ENCODE results near the gene ZNF764. TPM values are rescaled to one million over a fixed set of nuclear protein-coding genes. Genes with fewer than 3 reads are reported as not detected.

ZNF764 gene
- total RNA-seq, 1 donor from 2014 or later = 4.1 TPM

Other genes starting within 250 kb of the ZNF764 start
- 20.9 TPM for gene CD2BP2, start 203.1 kb downstream of the ZNF764 start, total RNA-seq (ENCODE audit: insufficient read depth, low replicate concordance)
- 35.6 TPM for gene TBC1D10B, start 187.9 kb downstream of the ZNF764 start, total RNA-seq (ENCODE audit: insufficient read depth, low replicate concordance)
- gene MYL11, start 183.6 kb downstream of the ZNF764 start, total RNA-seq (ENCODE audit: insufficient read depth, low replicate concordance) = not detected
- 8.9 TPM for gene SEPTIN1, start 175.8 kb downstream of the ZNF764 start, total RNA-seq (ENCODE audit: insufficient read depth, low replicate concordance)
- 14.2 TPM for gene ZNF48, start 163.0 kb downstream of the ZNF764 start, total RNA-seq (ENCODE audit: insufficient read depth, low replicate concordance)
- gene ZNF771, start 150.8 kb downstream of the ZNF764 start, total RNA-seq (ENCODE audit: insufficient read depth, low replicate concordance) = 12.0 TPM
- gene DCTPP1, start 128.3 kb downstream of the ZNF764 start, total RNA-seq (ENCODE audit: insufficient read depth, low replicate concordance) = 10.1 TPM
- gene SEPHS2, start 112.5 kb downstream of the ZNF764 start, total RNA-seq (ENCODE audit: insufficient read depth, low replicate concordance) = 6.3 TPM
- gene ITGAL, start 85.6 kb downstream of the ZNF764 start, total RNA-seq (ENCODE audit: insufficient read depth, low replicate concordance) = 3.1 TPM
- 14.7 TPM for gene ZNF768, start 31.8 kb downstream of the ZNF764 start, total RNA-seq (ENCODE audit: insufficient read depth, low replicate concordance)
- 5.5 TPM for gene ZNF747, start 23.5 kb downstream of the ZNF764 start, total RNA-seq (ENCODE audit: insufficient read depth, low replicate concordance)
- 5.1 TPM for gene ZNF688, start 13.3 kb upstream of the ZNF764 start, total RNA-seq (ENCODE audit: insufficient read depth, low replicate concordance)
- 17.3 TPM for gene ZNF785, start 27.3 kb upstream of the ZNF764 start, total RNA-seq (ENCODE audit: insufficient read depth, low replicate concordance)
- 8.2 TPM for gene ZNF689, start 52.0 kb upstream of the ZNF764 start, total RNA-seq (ENCODE audit: insufficient read depth, low replicate concordance)
- 0.96 TPM for gene PRR14, start 92.6 kb upstream of the ZNF764 start, total RNA-seq (ENCODE audit: insufficient read depth, low replicate concordance)
- 13.5 TPM for gene FBRS, start 100.1 kb upstream of the ZNF764 start, total RNA-seq (ENCODE audit: insufficient read depth, low replicate concordance)
- gene SRCAP, start 140.8 kb upstream of the ZNF764 start, total RNA-seq (ENCODE audit: insufficient read depth, low replicate concordance) = 22.6 TPM
- 5.5 TPM for gene PHKG2, start 190.1 kb upstream of the ZNF764 start, total RNA-seq (ENCODE audit: insufficient read depth, low replicate concordance)
- not detected for gene CFAP119, start 203.7 kb upstream of the ZNF764 start, total RNA-seq (ENCODE audit: insufficient read depth, low replicate concordance)
- gene RNF40, start 203.9 kb upstream of the ZNF764 start, total RNA-seq (ENCODE audit: insufficient read depth, low replicate concordance) = 28.6 TPM
- 5.1 TPM for gene ZNF629, start 228.8 kb upstream of the ZNF764 start, total RNA-seq (ENCODE audit: insufficient read depth, low replicate concordance)

Data from umbilical cord (tissue), 1 donor.